CD4-positive, alpha-beta T cell treated with Interleukin-17A for 4 hours (primary cell): ENCODE results near the gene CPNE9.
"Not testable (repeated sequence)": the region's sequence is repeated elsewhere in the genome, so short reads cannot be mapped to it uniquely, and the experiment has no call there.

Experiments used
- DNase-seq: peaks from one replicate; pipeline ENCODE4 v3.0.0-alpha.2; 2020; ENCODE audit warnings: mixed read lengths

The CPNE9 gene

GRCh38 chr3:9749645-9750555 lies 46.3 kb downstream of the CPNE9 start, which contains the start of gene OGG1:
TSS of gene OGG1 (plus strand) at chr3:9749952. CDS start at chr3:9750287, 335 bp downstream.
- peak; percentile 94 for DNase-seq

GRCh38 chr3:9750556-9751411 lies 47.2 kb downstream of the CPNE9 start:
- no peak for DNase-seq

- DNase-seq = peak; percentile 31
Observed at GRCh38 chr3:9754678-9755077, 51.0 kb downstream of the CPNE9 start.

GRCh38 chr3:9757427-9757826 lies 53.8 kb downstream of the CPNE9 start:
- DNase-seq = no peak

- no peak for DNase-seq
Observed at GRCh38 chr3:9760779-9761505, 57.3 kb downstream of the CPNE9 start.

GRCh38 chr3:9761919-9762318 lies 58.3 kb downstream of the CPNE9 start:
- no peak for DNase-seq

GRCh38 chr3:9762871-9763270 lies 59.2 kb downstream of the CPNE9 start:
- DNase-seq = no peak

- DNase-seq = no peak
Observed at GRCh38 chr3:9765865-9766264, 62.2 kb downstream of the CPNE9 start.

- DNase-seq = no peak
Observed at GRCh38 chr3:9767418-9767817, 63.8 kb downstream of the CPNE9 start.

- DNase-seq = no peak
Observed at GRCh38 chr3:9768141-9768775, 64.6 kb downstream of the CPNE9 start.

- no peak for DNase-seq
Observed at GRCh38 chr3:9769012-9769411, 65.4 kb downstream of the CPNE9 start.

- peak; percentile 74 for DNase-seq
Observed at GRCh38 chr3:9769426-9770275, 66.0 kb downstream of the CPNE9 start, which contains the start of gene CAMK1. TSS of gene CAMK1 (minus strand) at chr3:9769947. CDS start at chr3:9767749, 2,198 bp downstream.

GRCh38 chr3:9770276-9770812 lies 66.7 kb downstream of the CPNE9 start:
- no peak for DNase-seq

GRCh38 chr3:9771007-9771406 lies 67.4 kb downstream of the CPNE9 start:
- not testable (repeated sequence) for DNase-seq

- no peak for DNase-seq
Observed at GRCh38 chr3:9776896-9777693, 73.5 kb downstream of the CPNE9 start.

GRCh38 chr3:9777694-9778021 lies 74.0 kb downstream of the CPNE9 start:
- no peak for DNase-seq

- DNase-seq = no peak
Observed at GRCh38 chr3:9778143-9779074, 74.8 kb downstream of the CPNE9 start.

- no peak for DNase-seq
Observed at GRCh38 chr3:9779075-9779593, 75.5 kb downstream of the CPNE9 start.
